Common myeloid progenitor, CD34-positive (primary cell): ENCODE data around the gene USB1.

Experiments
- CTCF ChIA-PET: fragments of 350-600 bp; sonication (Branson Sonifier 250); formaldehyde crosslinking; loops from one replicate; lab custom pipeline; 2021; ENCODE audit warnings: antibody characterized with exemption; lab: Charles Lee
- POLR2A ChIA-PET: fragments of 350-600 bp; sonication (Branson Sonifier 250); formaldehyde crosslinking; loops from one replicate; lab custom pipeline; 2021; ENCODE audit warnings: antibody characterized with exemption; lab: Charles Lee
- DNase-seq, 3 donors: peaks; one replicate each; pipeline versions ENCODE4 v3.0.0 to v3.0.0-alpha.2; 2013
- H3K27ac ChIP-seq, 2 experiments: 1 replicate in 1 of 2; 2 replicates in 1 of 2; pipeline ENCODE4 v1.7.0; 2013; ENCODE audit warnings: inconsistent platforms in 2 of 2, low read length in 2 of 2, mild to moderate bottlenecking in 2 of 2, low read depth in 1 of 2, moderate library complexity in 1 of 2; ENCODE audit not compliant: severe bottlenecking in 2 of 2, insufficient read depth in 1 of 2, poor library complexity in 1 of 2
- H3K27me3 ChIP-seq, 5 experiments: replicated peaks in 2 of 5; 1 replicate in 3 of 5; 2 replicates in 2 of 5; pipeline versions ENCODE4 v1.6.1 to v1.7.0; 2013; ENCODE audit warnings: low read length in 4 of 5, mild to moderate bottlenecking in 2 of 5, moderate library complexity in 2 of 5, inconsistent platforms in 1 of 5; ENCODE audit not compliant: insufficient read depth in 5 of 5, control insufficient read depth in 4 of 5
- H3K36me3 ChIP-seq, 4 experiments: 1 replicate in 2 of 4; 2 replicates in 2 of 4; pipeline versions ENCODE4 v1.6.1 to v1.7.0; 2013; ENCODE audit warnings: low read length in 3 of 4, control low read depth in 1 of 4, mild to moderate bottlenecking in 1 of 4; ENCODE audit not compliant: control insufficient read depth in 4 of 4, insufficient read depth in 4 of 4
- H3K4me1 ChIP-seq, 4 experiments: 1 replicate in 3 of 4; 2 replicates in 1 of 4; pipeline versions ENCODE4 v1.6.1 to v1.7.1; 2013; ENCODE audit warnings: low read length in 3 of 4, mild to moderate bottlenecking in 3 of 4, control low read depth in 1 of 4, inconsistent platforms in 1 of 4, moderate library complexity in 1 of 4; ENCODE audit not compliant: control insufficient read depth in 4 of 4, insufficient read depth in 4 of 4; ENCODE audit errors: control extremely low read depth in 1 of 4
- H3K4me3 ChIP-seq, 7 experiments: 1 replicate in 4 of 7; 2 replicates in 3 of 7; pipeline versions ENCODE4 v1.5.1 to v1.7.0; 2013; ENCODE audit warnings: mild to moderate bottlenecking in 7 of 7, low read length in 6 of 7, moderate library complexity in 6 of 7, inconsistent platforms in 2 of 7, low read depth in 2 of 7, control low read depth in 1 of 7; ENCODE audit not compliant: insufficient read depth in 4 of 7, control insufficient read depth in 1 of 7; ENCODE audit errors: extremely low read depth in 1 of 7
- H3K9me3 ChIP-seq, 5 experiments: 1 replicate in 4 of 5; 2 replicates in 1 of 5; pipeline versions ENCODE4 v1.6.1 to v1.7.1; 2013; ENCODE audit warnings: low read length in 4 of 5, mild to moderate bottlenecking in 2 of 5, inconsistent platforms in 1 of 5, low read depth in 1 of 5, moderate library complexity in 1 of 5; ENCODE audit not compliant: control insufficient read depth in 4 of 5, insufficient read depth in 2 of 5; ENCODE audit errors: control extremely low read depth in 1 of 5
- WGBS: methylation state at CpG from one replicate; pipeline ENCODE4 v1.1.5; 2013; ENCODE audit not compliant: insufficient coverage; 5-methylcytosine and 5-hydroxymethylcytosine counted together

Gene USB1

DNA sequence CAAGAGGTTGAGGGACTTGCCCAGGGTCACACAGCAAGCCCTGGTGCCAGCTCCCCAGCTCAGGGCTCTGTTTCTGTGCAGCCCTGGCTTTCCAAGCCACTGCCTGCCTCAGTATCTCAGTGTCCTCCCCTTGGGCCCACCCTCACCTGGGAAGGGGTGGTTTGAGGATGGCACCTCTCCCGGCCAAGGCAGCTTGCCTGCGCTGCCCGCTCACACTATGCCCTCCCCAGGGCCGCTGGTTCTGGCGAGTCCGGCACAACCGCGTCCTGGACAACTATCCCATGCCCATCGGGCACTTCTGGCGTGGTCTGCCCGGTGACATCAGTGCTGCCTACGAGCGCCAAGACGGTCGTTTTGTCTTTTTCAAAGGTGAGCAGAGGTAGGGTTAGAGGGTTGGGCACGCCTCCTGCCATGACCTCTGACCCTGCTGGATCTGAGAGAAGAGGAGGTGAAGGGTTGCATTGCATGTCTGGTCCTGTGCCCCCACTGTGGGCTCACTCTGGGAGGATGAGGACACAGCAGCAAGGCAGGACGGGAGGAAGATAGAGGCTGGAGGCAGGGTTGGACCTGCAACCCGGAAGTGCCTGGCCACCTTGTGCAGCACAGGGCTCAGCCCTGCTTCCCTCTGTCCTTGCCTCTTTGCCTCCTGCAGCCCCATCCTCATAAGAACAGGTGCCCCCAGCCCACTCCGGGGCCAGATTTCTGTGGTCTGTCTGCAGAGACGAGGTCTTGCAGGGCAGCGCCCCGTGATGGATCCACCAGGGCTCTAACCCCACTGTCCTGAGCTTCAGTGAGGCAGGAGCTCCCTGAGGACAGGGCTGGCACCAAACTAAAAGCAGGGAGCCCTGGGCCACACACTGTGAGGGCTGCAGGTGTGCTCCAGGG is 41.0 kb downstream of the USB1 start:
- Histone ChIP-seq H3K4me1 (peaks cover 0 to 8% (median 0%) of the 10 kb centered on the region in 4 experiments), H3K27ac (no peak overlapping the region), H3K4me3 (no peak overlapping the region), H3K36me3 (no peaks in the 10 kb centered on the region), H3K27me3 (no peaks in the 10 kb centered on the region), H3K9me3 (no peaks in the 10 kb centered on the region)
- ChIA-PET CTCF (no interaction called here), POLR2A (no interaction called here)
- DNase-seq, result no peak
- 96% methylated on average over 21 of the region's 22 CpGs for WGBS

- Histone ChIP-seq H3K9me3 (no peaks in the 10 kb centered on the region), H3K4me1 (peaks cover 0 to 8% (median 0%) of the 10 kb centered on the region in 4 experiments), H3K4me3 (no peak overlapping the region), H3K27ac (no peak overlapping the region), H3K27me3 (no peaks in the 10 kb centered on the region), H3K36me3 (no peaks in the 10 kb centered on the region)
- WGBS, result 96% methylated on average over 16 of the region's 16 CpGs
- CTCF ChIA-PET, result no interaction called here
- no peak for DNase-seq
- POLR2A ChIA-PET, result no interaction called here
Observed at GRCh38 chr16:58042886-58043515, 41.8 kb downstream of the USB1 start.

DNA sequence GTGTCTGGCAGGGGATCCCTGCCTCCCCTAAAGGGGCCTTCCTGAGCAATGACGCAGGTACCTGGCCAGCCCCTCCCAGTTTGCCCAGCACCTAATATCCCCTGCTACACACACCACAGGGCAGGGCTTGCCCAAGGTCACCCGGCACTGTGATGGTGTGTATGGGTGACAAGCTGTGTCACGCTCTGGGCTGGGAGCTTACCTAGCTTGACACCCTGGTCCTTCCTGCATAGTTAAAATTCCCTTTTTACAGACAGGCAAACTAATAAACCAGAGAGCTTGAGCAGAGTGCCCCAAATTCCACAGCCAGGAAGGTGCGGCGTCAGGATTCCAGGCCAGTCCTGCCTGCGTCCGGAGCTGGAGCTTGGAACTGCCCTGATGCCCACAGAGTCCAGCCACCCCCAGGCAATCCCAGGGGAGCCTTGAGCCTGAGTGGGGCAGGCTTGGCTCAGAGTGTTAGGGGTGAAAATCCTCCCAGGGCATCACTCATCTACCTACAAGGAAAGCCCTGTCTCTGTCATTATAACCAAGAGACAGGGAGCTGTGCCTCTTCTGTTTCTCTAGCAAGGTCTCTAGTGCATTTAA is 42.5 kb downstream of the USB1 start:
- WGBS, result 92% methylated on average over 4 of the region's 7 CpGs
- H3K4me1 ChIP-seq, result peaks cover 0 to 8% (median 0%) of the 10 kb centered on the region in 4 experiments
- no peak overlapping the region for H3K27ac ChIP-seq
- no peak for DNase-seq
- H3K36me3 ChIP-seq, result no peaks in the 10 kb centered on the region
- no peaks in the 10 kb centered on the region for H3K27me3 ChIP-seq
- H3K4me3 ChIP-seq, result no peak overlapping the region
- H3K9me3 ChIP-seq, result no peaks in the 10 kb centered on the region
- CTCF ChIA-PET, result interaction anchor here (0.9 to 1.3 kb wide), 2 partner anchors 11 to 14 kb away, joined by 3 to 4 read pairs; no protein-coding TSS in a partner anchor
- POLR2A ChIA-PET, result no interaction called here

DNA sequence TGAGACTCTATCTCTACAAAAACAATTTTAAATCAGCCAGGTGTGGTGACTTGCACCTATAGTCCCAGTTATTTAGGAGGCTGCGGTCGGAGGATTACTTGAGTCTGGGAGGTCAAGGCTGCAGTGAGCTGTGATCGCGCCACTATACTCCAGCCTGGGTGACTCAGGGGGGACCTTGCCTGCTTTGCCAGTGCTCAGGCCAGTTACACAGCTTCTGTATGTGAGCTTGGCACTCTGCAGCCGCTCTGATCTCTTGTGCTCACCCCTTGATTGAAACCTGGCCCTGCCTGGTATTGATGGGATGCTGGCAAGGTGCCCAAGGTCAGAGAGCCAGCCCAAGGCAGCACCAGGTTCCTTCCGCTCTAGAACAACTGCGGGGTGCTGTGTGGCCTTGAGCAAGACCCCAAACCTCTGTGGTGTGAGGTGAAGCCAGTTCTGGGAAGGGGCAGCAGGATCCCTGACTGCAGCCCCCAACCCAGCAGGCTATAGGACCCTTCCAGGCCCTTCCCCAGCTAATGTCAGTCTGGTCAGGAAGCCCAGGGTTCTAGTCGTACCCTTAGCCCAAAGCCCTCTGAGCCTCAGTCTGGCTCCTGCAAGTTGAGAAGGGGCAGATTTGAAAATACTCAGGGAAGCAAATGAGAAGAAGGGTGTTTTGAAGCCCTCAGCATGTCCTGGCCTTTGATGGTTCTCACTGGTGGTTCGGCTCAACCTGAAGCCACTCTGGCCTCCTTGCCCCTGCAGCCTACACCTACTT is 43.2 kb downstream of the USB1 start:
- Histone ChIP-seq H3K9me3 (no peaks in the 10 kb centered on the region), H3K27ac (no peak overlapping the region), H3K4me3 (no peak overlapping the region), H3K27me3 (no peaks in the 10 kb centered on the region), H3K36me3 (no peaks in the 10 kb centered on the region), H3K4me1 (peaks cover 0 to 8% (median 0%) of the 10 kb centered on the region in 4 experiments)
- ChIA-PET POLR2A (no interaction called here), CTCF (interaction anchor here (0.9 to 1.3 kb wide), 3 partner anchors 10 to 15 kb away, joined by 3 to 4 read pairs (median 3); no protein-coding TSS in a partner anchor)
- DNase-seq, result no peak
- 98% methylated on average over 9 of the region's 9 CpGs for WGBS

DNA sequence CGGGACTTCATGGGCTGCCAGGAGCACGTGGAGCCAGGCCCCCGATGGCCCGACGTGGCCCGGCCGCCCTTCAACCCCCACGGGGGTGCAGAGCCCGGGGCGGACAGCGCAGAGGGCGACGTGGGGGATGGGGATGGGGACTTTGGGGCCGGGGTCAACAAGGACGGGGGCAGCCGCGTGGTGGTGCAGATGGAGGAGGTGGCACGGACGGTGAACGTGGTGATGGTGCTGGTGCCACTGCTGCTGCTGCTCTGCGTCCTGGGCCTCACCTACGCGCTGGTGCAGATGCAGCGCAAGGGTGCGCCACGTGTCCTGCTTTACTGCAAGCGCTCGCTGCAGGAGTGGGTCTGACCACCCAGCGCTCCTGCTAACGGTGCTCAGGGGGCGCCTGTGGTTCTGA is 43.9 kb downstream of the USB1 start:
- H3K4me3 ChIP-seq, result no peak overlapping the region

DNA sequence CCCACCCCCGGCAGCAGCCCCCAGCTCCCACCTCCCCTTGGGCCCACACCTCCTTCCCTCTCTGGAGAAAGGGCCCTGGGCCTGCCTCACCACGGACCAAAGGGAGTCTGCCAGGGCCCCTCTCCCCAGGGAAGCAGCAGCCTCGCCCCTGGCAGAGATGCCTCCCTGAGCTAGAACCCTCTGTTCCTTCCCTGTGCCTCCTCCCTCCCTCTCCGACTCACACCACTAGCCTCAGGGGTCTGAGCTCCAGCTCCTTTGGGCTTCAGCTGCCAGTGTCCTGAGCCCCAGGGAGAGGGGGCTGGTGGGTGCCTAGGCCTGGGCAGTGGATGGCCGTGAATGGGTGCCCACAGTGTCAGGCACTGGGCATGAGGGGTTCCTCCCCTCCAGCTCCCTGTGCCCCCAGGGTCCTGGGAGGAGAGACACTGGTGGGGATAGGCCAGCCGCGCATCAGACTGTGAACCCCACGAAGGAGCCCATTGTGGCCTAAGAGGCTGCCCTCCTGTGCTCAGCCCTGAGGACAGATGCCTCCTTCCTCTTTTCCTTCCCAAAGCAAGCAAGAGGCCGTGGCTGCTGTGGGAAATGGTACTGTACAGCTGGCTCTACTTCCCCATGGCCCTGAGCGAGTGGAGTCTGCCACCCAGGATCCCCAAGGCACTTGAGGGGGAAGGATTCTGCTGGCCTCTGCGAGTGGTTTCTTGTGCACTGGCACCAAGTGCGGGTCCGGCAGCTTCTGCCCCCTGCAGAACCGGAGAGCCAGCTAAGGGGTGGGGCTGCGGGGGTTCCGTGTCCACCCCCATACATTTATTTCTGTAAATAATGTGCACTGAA is 45.1 kb downstream of the USB1 start:
- Histone ChIP-seq H3K36me3 (no peaks in the 10 kb centered on the region), H3K9me3 (no peaks in the 10 kb centered on the region), H3K4me1 (peaks cover 0 to 8% (median 0%) of the 10 kb centered on the region in 4 experiments), H3K27me3 (no peaks in the 10 kb centered on the region), H3K4me3 (no peak overlapping the region), H3K27ac (no peak overlapping the region)
- ChIA-PET POLR2A (no interaction called here), CTCF (no interaction called here)
- 88% methylated on average over 7 of the region's 16 CpGs for WGBS
- DNase-seq, result peak in 2 of 3 donors; percentile 41 to 45

More for the DNA sequence above, 43.9 kb downstream of the USB1 start:
- POLR2A ChIA-PET, result no interaction called here
- Histone ChIP-seq H3K27ac (no peak overlapping the region), H3K27me3 (no peaks in the 10 kb centered on the region), H3K4me1 (peaks cover 0 to 8% (median 0%) of the 10 kb centered on the region in 4 experiments), H3K9me3 (no peaks in the 10 kb centered on the region), H3K36me3 (no peaks in the 10 kb centered on the region)
- CTCF ChIA-PET, result interaction anchor here (1.0 to 1.3 kb wide), 2 partner anchors 10 to 12 kb away, joined by 3 to 4 read pairs; no protein-coding TSS in a partner anchor
- 95% methylated on average over 26 of the region's 31 CpGs for WGBS
- DNase-seq, result no peak
